Kidney capillary endothelial cell (primary cell): ENCODE data around the gene SAMD15.
"Not testable (repeated sequence)": the region's sequence is repeated elsewhere in the genome, so short reads cannot be mapped to it uniquely, and the experiment has no call there.

Experiments
- DNase-seq: peaks from one replicate; pipeline ENCODE4 v3.0.0-alpha.2; 2018; ENCODE audit warnings: low spot score

Gene SAMD15

DNA sequence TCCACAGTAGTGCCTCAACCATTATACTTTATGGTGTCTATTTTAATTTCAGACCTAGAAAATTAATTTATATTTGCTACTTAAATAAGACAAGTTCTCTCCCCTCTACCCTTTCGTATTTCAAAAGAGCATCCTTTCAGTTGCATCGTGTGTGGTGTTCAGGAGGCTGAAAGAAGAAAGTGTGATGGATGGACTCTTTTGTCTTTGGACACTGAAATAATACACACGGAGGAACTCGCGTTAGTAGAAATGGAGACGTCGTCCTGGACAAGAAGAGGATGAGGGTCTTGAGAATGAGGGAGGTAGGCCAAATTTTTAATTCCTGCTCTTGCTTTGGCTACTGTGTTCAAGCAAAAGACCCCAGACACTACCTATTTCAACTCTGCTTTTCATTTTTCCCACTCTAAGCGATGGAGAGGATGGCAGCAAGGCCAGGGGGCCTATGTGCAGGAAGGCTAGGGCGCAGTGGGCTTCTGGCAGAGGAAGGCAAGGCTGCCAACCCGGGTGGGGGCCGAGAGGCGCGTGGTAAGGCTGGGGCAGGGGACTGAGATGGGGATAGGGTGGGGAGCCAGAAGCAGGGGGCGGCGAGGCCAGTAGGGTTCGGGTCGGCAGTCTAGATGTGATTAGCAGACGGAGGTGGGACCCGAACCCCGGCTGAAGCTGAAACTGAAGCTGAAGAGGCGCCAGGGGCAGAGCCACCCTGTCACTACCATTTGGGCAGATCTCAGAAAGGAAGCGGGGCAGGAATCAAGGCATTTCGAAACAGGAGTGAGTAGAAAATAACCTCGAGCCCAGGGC is 1.0 kb upstream of the SAMD15 start:
- peak; percentile 9 for DNase-seq

GRCh38 chr14:77377502-77377844 is 294 bp downstream of the SAMD15 start:
- no peak for DNase-seq

- DNase-seq = no peak
Measured at GRCh38 chr14:77378701-77379100, 1.5 kb downstream of the SAMD15 start.

DNA sequence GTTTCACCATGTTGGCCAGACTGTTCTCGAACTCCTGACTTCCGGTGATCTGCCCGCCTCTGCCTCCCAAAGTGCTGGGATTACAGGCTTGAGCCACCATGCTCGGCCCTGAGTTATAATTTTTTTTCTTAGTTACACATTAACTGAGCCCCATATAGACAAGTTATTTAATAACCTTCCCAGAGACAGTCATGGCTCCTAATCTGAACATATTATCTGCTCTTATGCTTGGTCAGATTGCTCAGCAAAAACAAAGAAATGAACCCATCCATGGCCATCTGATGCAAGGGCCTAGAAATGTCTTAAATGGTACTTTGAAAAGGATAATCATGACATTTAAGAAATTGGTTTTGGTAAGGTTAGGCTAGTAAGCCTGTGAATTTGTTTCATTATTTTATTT is 13.0 kb downstream of the SAMD15 start:
- DNase-seq = no peak

DNA sequence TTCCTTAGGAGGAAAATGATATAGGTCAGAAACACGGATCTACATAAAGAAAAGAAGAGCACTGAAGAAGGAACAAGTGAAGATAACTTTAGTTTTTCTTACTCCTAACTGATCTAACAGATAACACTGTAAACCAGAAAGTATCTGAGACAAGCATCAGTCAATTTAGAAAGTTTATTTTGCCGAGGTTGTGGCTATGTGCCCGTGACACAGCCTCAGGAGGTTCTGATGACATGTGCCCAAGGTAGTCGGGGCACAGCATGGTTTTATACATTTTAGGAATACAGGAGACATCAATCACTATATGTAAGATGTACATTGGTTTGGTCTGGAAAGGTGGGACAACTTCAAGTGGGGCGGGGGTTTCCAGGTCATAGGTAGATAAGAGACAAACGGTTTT is 23.0 kb downstream of the SAMD15 start:
- DNase-seq = no peak

- DNase-seq = no peak
Measured at GRCh38 chr14:77403768-77404167, 26.6 kb downstream of the SAMD15 start.

- DNase-seq = no peak
Measured at GRCh38 chr14:77406086-77406485, 28.9 kb downstream of the SAMD15 start.

DNA sequence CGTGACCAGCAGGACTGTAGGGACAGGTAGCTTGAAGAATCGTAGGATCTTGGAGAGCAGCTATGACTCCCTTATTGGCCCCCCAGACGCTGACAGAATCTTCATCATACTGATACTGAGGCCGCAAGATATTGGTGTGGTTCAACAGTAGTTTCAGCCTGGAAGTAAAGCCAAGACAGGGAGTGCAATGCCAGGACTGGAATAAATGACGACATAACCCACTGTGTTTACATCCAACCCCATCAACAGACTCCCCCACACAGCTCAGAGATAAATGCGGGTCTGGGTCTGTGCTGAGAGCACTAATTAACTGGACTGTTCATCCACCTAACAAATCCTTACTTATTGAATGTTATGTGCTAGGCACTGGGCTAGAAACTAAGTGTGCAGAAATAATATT is 29.5 kb downstream of the SAMD15 start:
- DNase-seq = no peak

- DNase-seq = no peak
Measured at GRCh38 chr14:77407158-77407557, 30.0 kb downstream of the SAMD15 start.

DNA sequence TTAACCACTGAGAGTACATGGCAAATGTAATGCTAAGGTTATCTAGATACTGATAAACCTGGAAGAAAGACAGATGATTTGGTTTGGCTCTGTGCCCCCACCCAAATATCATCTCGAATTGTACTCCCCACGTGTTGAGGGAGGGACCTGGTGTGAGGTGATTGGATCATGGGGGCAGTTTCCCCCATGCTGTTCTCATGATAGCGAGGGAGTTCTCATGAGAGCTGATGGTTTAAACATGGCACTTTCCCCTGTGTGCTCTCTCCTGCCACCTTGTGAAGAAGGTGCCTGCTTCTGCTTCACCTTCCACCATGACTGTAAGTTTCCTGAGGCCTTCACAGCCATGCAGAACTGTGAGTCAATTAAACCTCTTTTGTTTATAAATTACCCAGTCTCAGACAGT is 32.0 kb downstream of the SAMD15 start:
- no peak for DNase-seq

DNA sequence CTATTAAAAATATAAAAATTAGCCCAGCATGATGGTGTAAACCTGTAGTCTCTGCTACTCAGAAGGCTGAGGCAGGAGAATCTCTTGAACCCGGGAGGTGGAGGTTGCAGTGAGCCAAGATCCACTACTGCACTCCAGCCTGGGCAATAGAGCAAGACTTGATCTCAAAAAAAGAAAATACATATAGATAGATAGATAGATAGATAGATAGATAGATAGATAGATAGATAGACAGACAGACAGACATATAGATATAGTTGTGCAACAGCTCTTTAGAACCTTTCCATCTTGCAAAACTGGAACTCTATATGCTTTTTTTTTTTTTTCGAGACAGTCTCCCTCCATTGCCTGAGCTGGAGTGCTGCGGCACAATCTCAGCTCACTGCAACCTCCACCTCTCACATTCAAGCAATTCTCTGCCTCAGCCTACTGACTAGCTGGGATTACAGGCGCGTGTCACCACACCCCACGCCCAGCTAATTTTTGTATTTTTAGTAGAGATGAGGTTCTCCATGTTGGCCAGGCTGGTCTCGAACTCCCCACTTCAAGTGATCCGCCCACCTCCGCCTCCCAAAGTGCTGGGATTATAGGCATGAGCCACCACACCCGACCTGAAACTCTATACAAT is 38.3 kb downstream of the SAMD15 start:
- not testable (repeated sequence) for DNase-seq

- DNase-seq = not testable (repeated sequence)
Measured at GRCh38 chr14:77416098-77416497, 38.9 kb downstream of the SAMD15 start.

DNA sequence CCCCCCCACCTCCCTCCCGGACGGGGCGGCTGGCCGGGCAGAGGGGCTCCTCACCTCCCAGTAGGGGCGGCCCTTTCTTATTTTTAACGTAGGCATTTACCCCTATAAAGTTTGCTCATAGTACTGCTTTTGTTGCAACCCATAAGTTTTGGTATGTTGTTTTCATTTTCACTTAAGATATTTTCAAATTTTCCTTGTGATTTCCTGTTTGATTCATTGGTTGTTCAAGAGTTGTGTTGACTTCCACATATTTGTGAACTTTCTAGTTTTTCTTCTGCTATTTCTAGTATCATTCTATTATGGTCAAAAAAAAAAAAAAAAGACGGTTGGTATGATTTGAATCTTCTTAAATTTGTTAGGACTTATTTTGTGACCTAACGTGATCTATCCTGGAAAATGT is 39.7 kb downstream of the SAMD15 start:
- no peak for DNase-seq

GRCh38 chr14:77421201-77421600 is 44.0 kb downstream of the SAMD15 start:
- no peak for DNase-seq

DNA sequence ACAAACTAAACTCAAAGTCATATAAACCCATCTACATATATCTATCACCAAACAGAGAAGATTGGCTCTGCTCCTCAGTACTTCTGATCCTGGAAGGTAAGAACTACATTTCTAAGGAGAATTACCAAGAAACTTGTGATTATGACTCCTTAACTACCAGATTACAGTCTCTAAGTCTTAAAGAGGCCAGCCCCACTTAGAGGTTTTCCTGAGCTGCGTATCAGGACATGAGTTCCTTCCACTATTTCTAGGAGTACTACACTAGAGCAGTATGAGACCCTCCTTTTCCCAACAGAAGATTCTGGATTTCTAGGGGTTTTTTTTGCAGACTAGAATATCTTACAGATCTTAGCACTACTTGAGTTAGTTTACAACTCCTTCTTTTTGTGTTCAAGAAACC is 46.2 kb downstream of the SAMD15 start, which contains the start of gene NOXRED1:
Gene NOXRED1 (minus strand): TSS at position 101 of the 400 bp plus-strand sequence. CDS start 634 bp downstream, outside the sequence.
- no peak for DNase-seq

GRCh38 chr14:77424862-77425261 is 47.7 kb downstream of the SAMD15 start:
- DNase-seq = no peak

DNA sequence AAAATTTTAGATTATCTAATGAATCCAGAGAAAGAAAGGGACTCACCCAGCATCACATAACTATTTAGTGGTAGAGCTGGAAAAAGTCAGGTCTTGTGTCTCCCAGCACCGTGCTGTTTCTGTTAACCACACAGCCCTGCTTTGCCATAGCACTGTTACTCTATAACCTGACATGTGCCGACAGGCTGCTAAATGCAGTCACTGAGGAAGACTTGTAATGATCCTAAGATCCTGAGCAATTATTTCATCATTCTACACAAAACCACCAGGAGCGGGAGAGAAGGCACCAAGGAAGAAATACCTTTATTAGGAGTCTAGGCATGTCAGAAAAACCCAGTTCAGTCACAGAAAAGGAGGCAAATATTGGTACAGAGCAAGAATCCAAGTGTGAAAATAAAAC is 49.2 kb downstream of the SAMD15 start:
- no peak for DNase-seq

DNA sequence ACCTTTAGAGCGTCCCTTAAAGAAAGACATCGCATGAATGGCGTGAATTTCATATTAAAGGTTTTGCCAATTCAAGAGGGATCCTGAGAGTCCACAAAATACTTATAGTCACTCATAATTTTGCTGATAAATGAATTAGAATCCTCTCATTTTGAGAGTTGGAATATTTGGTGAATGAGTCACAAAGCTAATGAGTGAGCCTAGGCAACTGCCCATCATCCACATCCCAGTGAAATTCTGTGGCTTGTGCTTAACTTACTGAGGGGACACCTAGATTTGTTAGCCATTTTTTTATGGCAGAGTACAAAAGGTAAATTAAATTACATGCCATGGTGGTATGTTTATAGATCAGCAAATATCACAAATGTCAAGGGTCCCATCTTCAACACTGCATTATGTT is 58.9 kb downstream of the SAMD15 start:
- DNase-seq = peak; percentile 9

DNA sequence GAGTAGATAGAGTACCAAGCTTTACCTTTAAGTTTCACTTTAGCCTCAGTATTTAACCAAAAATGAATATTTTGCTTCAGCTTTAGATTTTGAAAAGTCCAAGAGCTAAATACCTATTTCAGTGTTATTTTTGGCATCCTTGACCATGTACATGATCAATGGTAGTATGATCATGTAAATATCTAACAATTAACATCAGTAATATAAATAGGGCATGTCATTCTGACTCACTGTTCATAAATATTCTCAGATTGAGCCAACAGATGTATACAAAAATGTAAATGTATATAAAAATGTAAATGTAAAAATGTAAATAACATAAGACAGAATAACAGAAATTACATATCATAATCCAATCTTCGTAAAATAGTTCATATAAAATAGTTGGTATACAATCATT is 61.4 kb downstream of the SAMD15 start:
- no peak for DNase-seq

GRCh38 chr14:77439861-77440260 is 62.7 kb downstream of the SAMD15 start:
- DNase-seq = no peak
